ENCODE measurements around the gene RIMS4.
A peak's percentile ranks its signal among the peaks of the same experiment; 100 is the strongest.
"Not testable (repeated sequence)": the region's sequence is repeated elsewhere in the genome, so short reads cannot be mapped to it uniquely, and the experiment has no call there.

The RIMS4 gene

DNA sequence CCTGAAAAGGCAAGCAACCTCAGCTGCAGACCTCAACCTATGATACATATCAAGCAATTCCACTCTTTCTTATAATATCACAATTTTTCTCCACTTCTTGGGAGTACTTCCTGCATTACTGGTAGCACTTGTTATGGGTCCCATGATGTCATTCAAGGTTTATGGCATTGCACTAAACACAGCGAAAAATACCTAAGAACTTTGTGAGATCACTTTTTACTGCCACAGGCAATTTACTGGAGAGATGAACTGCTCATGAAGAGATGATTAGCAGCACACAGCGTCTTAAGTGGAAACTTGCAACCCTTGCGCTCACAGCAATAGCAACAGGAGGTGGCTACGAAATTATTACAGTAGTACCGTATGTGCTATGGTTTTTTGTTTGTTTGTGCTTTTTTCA lies 19.3 kb upstream of the RIMS4 start:
- no peak for DNase-seq

- no peak for DNase-seq
Measured at GRCh38 chr20:44828640-44829039, 18.3 kb upstream of the RIMS4 start.

DNA sequence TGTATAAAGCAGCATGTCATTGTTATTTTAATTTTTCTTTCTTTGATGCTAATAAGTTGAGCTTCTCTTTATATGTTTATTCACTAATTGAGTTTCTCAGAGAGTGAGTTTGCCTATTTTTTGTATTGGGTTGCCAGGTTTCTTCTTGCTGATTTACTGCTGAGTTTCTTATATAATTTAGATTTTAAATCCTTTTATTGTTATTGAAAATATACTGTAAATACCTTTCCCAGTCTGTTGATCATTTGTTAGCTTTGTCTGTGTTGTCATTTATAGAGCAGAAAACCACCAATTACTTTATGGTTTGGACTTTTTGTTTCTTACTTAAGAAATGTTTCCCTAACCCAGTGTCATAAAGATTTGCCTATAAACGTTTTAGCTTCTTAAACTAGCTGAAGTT lies 17.1 kb upstream of the RIMS4 start:
- no peak for DNase-seq

DNA sequence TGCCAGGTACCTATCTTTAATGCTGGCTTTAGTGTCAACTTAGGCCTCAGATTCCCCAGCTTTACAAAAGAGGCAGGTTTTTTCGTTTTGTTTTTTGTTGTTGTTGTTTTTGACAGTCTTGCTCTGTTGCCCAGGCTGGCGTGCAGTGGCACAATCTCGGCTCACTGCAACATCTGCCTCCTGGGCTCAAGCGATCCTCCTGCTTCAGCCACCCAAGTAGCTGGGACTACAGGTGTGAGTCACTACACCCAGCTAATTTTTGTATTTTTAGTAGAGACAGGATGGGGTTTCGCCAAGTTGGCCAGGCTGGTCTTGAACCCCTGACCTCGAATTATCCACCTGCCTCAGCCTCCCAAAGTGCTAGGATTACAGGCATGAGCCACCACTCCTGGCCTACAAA lies 11.2 kb upstream of the RIMS4 start:
- not testable (repeated sequence) for DNase-seq

- DNase-seq: no peak
Measured at GRCh38 chr20:44819936-44820335, 9.6 kb upstream of the RIMS4 start.

DNA sequence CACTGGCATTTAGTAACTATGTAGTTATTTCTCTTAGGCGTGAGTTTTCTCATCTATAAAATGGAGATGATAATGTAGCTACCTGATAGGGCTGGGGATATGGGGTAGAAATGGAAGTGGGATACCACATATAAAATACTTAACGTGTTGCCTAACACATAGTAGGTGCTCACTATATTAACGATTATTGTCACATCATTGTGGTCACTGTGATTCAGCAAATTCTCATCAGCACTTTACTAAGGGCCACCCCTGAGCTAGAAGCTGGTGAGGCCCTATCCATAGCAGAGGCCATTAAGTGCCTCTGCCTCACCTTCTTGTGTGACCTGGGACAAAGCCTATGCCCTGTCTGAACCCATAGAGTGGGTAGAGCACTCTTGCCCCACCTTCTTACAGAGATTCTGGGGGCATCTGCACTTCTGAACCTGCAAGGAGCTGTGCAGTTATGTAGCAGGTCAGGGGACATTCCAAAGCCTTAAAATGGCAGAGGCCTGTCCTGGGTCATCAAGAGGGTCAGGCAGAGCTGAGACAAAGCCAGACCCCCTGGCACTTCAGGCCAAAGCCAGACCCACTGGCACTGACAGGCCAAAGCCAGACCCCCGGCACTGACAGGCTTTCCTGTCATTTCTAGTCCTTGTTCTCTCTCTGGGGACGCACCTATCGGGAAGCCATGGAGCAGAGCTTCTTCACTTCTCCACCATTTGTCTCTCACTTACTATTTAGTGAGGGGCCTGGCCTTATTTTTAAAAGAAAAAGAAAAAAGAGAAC lies 7.0 kb upstream of the RIMS4 start:
- no peak for DNase-seq

GRCh38 chr20:44814937-44815336 lies 4.6 kb upstream of the RIMS4 start:
- no peak for DNase-seq

DNA sequence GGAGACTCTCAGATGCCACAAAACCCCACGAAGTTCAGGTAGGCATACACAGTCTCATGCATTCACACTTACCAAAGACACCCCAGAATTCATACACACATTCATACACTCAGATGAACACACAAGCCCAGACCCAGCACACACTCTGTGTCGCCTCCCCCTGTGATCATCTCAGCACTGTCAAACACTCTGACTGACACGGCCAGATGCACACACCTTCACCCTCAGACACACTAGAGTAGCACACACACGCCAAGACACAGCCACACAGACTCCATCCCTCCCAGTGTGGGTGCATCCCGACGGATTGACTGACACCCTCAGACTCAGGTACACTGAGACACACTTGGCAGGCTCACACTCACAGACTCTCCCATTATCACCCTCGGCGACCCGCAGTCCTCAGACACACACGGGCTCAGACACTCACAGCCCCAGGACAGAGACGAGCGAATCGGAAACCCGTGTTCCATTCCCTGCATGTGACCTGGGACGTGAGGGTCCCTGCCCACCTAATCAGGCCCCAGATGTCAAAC lies 872 bp upstream of the RIMS4 start:
- no peak for DNase-seq

GRCh38 chr20:44810061-44810390 lies 320 bp downstream of the RIMS4 start:
- no peak for DNase-seq

DNA sequence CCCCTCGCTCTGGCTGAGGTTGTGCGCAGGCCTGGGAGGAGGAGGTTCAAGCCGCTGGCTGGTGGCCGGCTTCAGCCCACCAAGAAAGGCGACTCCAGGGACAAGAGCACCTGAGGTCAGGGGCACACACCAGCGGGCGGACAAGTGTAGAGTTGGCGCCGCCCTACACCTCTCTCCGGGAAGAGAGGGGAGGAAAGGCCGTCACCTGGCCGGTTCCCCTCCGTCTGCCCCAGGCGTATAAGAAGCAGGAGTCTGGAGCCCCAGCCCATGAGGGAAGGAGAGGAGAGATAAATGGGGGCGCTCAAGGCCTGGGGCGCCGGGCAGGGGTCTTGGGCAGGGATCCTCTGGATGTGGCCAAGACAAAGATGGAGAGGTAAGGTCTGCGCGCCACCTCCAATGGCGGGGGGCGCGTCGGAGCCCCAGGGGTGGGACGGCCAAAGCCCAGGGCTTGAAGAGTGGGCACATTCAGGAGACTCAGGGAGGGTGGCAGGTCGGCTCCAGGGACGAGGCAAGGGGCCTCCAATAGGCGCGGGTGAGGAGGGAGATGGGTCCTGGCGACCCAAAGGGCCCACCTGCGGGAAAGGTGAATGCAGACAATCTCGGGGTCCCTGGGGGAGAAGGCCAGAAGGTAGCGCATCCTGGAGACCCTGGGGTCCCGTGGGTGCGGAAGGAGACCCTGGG lies 826 bp downstream of the RIMS4 start:
- no peak for DNase-seq

- DNase-seq: no peak
Measured at GRCh38 chr20:44807684-44808056, 2.7 kb downstream of the RIMS4 start.

GRCh38 chr20:44807051-44807683 lies 3.2 kb downstream of the RIMS4 start:
- no peak for DNase-seq

GRCh38 chr20:44805979-44806620 lies 4.2 kb downstream of the RIMS4 start:
- no peak for DNase-seq

- DNase-seq: no peak
Measured at GRCh38 chr20:44805335-44805978, 4.9 kb downstream of the RIMS4 start.

GRCh38 chr20:44803383-44803941 lies 6.9 kb downstream of the RIMS4 start:
- no peak for DNase-seq

DNA sequence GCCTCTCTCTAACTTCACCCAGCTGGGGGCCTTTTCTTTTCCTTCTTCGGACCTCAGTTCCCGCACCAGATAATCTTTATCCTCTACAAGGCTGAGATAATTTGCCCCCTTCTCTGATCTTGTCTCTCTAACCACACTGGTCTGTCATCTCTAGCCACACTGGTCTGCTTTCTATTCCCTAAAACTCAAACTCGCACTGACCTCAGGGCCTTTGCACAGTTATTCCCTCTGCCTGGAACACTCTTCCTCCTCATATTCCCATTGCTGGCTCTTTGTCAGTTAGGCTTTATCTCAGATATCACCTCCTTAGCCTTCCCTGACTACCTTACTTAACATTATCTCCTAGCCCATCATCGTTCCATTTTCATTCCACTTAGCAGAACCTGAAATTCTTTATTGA lies 7.6 kb downstream of the RIMS4 start:
- DNase-seq: no peak

- DNase-seq: peak; percentile 17 to 20
Measured at GRCh38 chr20:44800391-44801046, 9.8 kb downstream of the RIMS4 start.

DNA sequence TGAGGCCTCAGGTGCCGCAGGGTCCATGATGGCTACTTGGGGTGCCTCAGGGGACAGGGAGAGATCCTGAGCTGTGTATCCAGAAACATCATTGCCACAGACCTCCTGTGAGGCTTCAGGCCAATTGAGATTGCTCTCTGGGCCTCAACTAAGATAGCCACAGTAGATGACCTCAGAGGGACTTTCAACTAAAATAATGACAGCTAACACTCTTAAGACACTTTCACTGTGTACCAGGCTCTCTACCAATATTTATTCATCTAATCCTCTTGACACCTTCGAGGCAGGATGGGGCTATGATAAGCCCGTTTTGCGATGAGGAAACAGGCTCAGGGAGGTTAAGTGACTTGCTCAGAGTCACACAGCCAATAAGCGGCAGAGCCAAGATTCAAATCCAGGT lies 10.7 kb downstream of the RIMS4 start:
- no peak for DNase-seq

- no peak for DNase-seq
Measured at GRCh38 chr20:44796758-44797457, 13.4 kb downstream of the RIMS4 start.

GRCh38 chr20:44796311-44796710 lies 14.0 kb downstream of the RIMS4 start:
- no peak for DNase-seq

GRCh38 chr20:44795836-44796235 lies 14.5 kb downstream of the RIMS4 start:
- DNase-seq: no peak

- no peak for DNase-seq
Measured at GRCh38 chr20:44792796-44793195, 17.6 kb downstream of the RIMS4 start.

All from activated CD4-positive, alpha-beta T cell treated with anti-CD3 and anti-CD28 coated beads, Interleukin-2, amount 50 U/mL, for 48 hours (primary cell).